ENCODE data around the gene RPL39. TPM values are rescaled to one million over a fixed set of nuclear protein-coding genes. Genes with fewer than 3 reads are reported as not detected.

RPL39 gene
- total and polyA plus RNA-seq, 2 experiments from 2014 or later, result 2,910 to 2,912 TPM

GRCh38 chrX:119756926-119757635 lies 34.3 kb downstream of the RPL39 start:
- H3K4me1 Mint-ChIP-seq, result peaks cover 33% of the 10 kb centered on the region
- H3K36me3 Mint-ChIP-seq (ENCODE audit: low read depth), result no peaks in the 10 kb centered on the region; the same call in 2 of the 3 replicates
- Histone ChIP-seq H2AFZ (no peak overlapping the region), H3K4me2 (peak overlapping the region; percentile 81), H3K4me1 (ENCODE audit: insufficient read depth) (peaks cover 22% of the 10 kb centered on the region), H3K27ac (ENCODE audit: low read depth) (peak overlapping the region; percentile 94), H3K9me2 (ENCODE audit: insufficient read depth) (no peaks in the 10 kb centered on the region), H3F3A (replicated peaks; ENCODE audit: low read depth) (0 out of 2 replicates have a peak, but pooled peaks cover 3% of the 10 kb centered on the region), H3K79me2 (replicated peaks; ENCODE audit: insufficient read depth) (no peaks in the 10 kb centered on the region), H4K20me1 (replicated peaks; ENCODE audit: insufficient read depth) (no peaks in the 10 kb centered on the region), H3K36me3 (ENCODE audit: insufficient read depth) (no peaks in the 10 kb centered on the region), H3K27me3 (ENCODE audit: insufficient read depth) (peaks cover 12% of the 10 kb centered on the region), H3K4me3 (peak overlapping the region; percentile 65)
- H3K27ac Mint-ChIP-seq, result peak overlapping the region; percentile 96; the same call in 1 of the 2 replicates
- DNase-seq (ENCODE audit: low spot score) (no peak), ATAC-seq (no peak)
- no peaks in the 10 kb centered on the region for H3K9me3 Mint-ChIP-seq
- H3K27me3 Mint-ChIP-seq (ENCODE audit: insufficient read depth, low read depth, poor library complexity), result peaks cover 17% of the 10 kb centered on the region
- H3K4me3 Mint-ChIP-seq, result peak overlapping the region; percentile 87
- TF ChIP-seq EZH2 (IDR thresholded peaks at IDR 0.05; ENCODE audit: low read depth, unreplicated experiment) (no peak), CTCF (conservative IDR thresholded peaks at IDR 0.05; ENCODE audit: low read depth in 2 of 2) (no peak), REST (IDR thresholded peaks at IDR 0.05; ENCODE audit: unreplicated experiment) (no peak), JUNB (IDR thresholded peaks at IDR 0.05; ENCODE audit: unreplicated experiment) (no peak), EZH2phosphoT487 (IDR thresholded peaks at IDR 0.05; ENCODE audit: unreplicated experiment) (no peak)

GRCh38 chrX:119755981-119756533 lies 35.4 kb downstream of the RPL39 start:
- Histone ChIP-seq H3K4me1 (ENCODE audit: insufficient read depth) (peaks cover 22% of the 10 kb centered on the region), H3K4me2 (peak overlapping the region; percentile 81), H2AFZ (no peak overlapping the region), H3K27me3 (ENCODE audit: insufficient read depth) (peaks cover 12% of the 10 kb centered on the region), H3F3A (replicated peaks; ENCODE audit: low read depth) (0 out of 2 replicates have a peak, but pooled peaks cover 3% of the 10 kb centered on the region), H3K27ac (ENCODE audit: low read depth) (no peak overlapping the region), H3K36me3 (ENCODE audit: insufficient read depth) (no peaks in the 10 kb centered on the region), H3K9me2 (ENCODE audit: insufficient read depth) (no peaks in the 10 kb centered on the region), H3K4me3 (no peak overlapping the region), H4K20me1 (replicated peaks; ENCODE audit: insufficient read depth) (no peaks in the 10 kb centered on the region), H3K79me2 (replicated peaks; ENCODE audit: insufficient read depth) (no peaks in the 10 kb centered on the region)
- ATAC-seq (no peak), DNase-seq (ENCODE audit: low spot score) (no peak)
- peak overlapping the region; percentile 87; the same call in 2 of the 3 replicates for H3K4me3 Mint-ChIP-seq
- peaks cover 33% of the 10 kb centered on the region for H3K4me1 Mint-ChIP-seq
- peaks cover 17% of the 10 kb centered on the region for H3K27me3 Mint-ChIP-seq (ENCODE audit: insufficient read depth, low read depth, poor library complexity)
- no peaks in the 10 kb centered on the region; the same call in 2 of the 3 replicates for H3K36me3 Mint-ChIP-seq (ENCODE audit: low read depth)
- H3K9me3 Mint-ChIP-seq, result no peaks in the 10 kb centered on the region
- no peak overlapping the region for H3K27ac Mint-ChIP-seq
- TF ChIP-seq EZH2 (IDR thresholded peaks at IDR 0.05; ENCODE audit: low read depth, unreplicated experiment) (no peak), CREB1 (CRISPR knock-in tag; IDR thresholded peaks at IDR 0.05; ENCODE audit: low read depth) (no peak), REST (IDR thresholded peaks at IDR 0.05; ENCODE audit: unreplicated experiment) (no peak), ZNF114 (CRISPR knock-in tag; IDR thresholded peaks at IDR 0.05) (no peak), CTCF (conservative IDR thresholded peaks at IDR 0.05; ENCODE audit: low read depth in 2 of 2) (no peak), STAT1 (IDR thresholded peaks at IDR 0.05; ENCODE audit: unreplicated experiment) (no peak)
